Lung (tissue), 12 donors: ENCODE measurements around the gene PLA2G15. TPM values are rescaled to one million over a fixed set of nuclear protein-coding genes. Genes with fewer than 3 reads are reported as not detected.

Source experiments
- ATAC-seq: fragments of 200-7000 bp; cut with Tn5 transposase; one replicate; pipeline ENCODE4 v1.9.1; 2020; ENCODE audit warnings: moderate number of reproducible peaks; ENCODE audit not compliant: insufficient read depth, low FRiP score
- DNase-seq, 3 donors: peaks; one replicate each; pipeline ENCODE4 v3.0.0-alpha.2; 2013 to 2017
- H3K27ac ChIP-seq, 2 donors: one replicate each; pipeline ENCODE4 v1.5.1; 2013; ENCODE audit warnings: mild to moderate bottlenecking in 2 of 2, moderate library complexity in 2 of 2, control low read depth in 1 of 2, inconsistent platforms in 1 of 2, low read depth in 1 of 2, low read length in 1 of 2
- H3K27me3 ChIP-seq, 3 donors: one replicate each; pipeline ENCODE4 v1.5.1; 2013; ENCODE audit warnings: low read length in 2 of 3; ENCODE audit not compliant: control insufficient read depth in 3 of 3, insufficient read depth in 3 of 3
- H3K36me3 ChIP-seq, 4 donors: one replicate each; pipeline ENCODE4 v1.5.1; 2013; ENCODE audit warnings: low read length in 4 of 4, mild to moderate bottlenecking in 1 of 4, moderate library complexity in 1 of 4; ENCODE audit not compliant: control insufficient read depth in 4 of 4, insufficient read depth in 4 of 4
- H3K4me1 ChIP-seq, 5 donors: one replicate each; pipeline ENCODE4 v1.5.1; 2013; ENCODE audit warnings: low read length in 5 of 5, mild to moderate bottlenecking in 2 of 5, moderate library complexity in 1 of 5; ENCODE audit not compliant: control insufficient read depth in 5 of 5, insufficient read depth in 5 of 5
- H3K4me3 ChIP-seq: one replicate; pipeline ENCODE4 v1.5.1; 2013; ENCODE audit warnings: mild to moderate bottlenecking, control low read depth, moderate library complexity
- H3K9ac ChIP-seq, 2 donors: one replicate each; pipeline ENCODE4 v1.5.1; 2013; ENCODE audit warnings: low read length in 2 of 2, control low read depth in 1 of 2; ENCODE audit not compliant: insufficient read depth in 1 of 2
- H3K9me3 ChIP-seq, 4 donors: one replicate each; pipeline ENCODE4 v1.5.1; 2013; ENCODE audit warnings: low read length in 3 of 4, mild to moderate bottlenecking in 1 of 4, moderate library complexity in 1 of 4; ENCODE audit not compliant: control insufficient read depth in 4 of 4, insufficient read depth in 3 of 4
- WGBS, 2 donors: extraction: QIAGEN DNeasy Blood & Tissue Kit; methylation state at CpG; one replicate each; pipeline ENCODE4 v1.1.7; 2013; 5-methylcytosine and 5-hydroxymethylcytosine counted together
- polyA plus RNA-seq, 2 donors: library from polyadenylated mRNA; stranded (reverse); fragments of 200-250 nt; gene quantifications; one replicate each; pipeline ENCODE4 v1.2.1, GENCODE V29; 2013
- total RNA-seq, 2 donors: library from RNA; depleted of rRNA in 1 of 2; stranded (reverse); fragments of >200 nt in 1 of 2; gene quantifications; one replicate each; pipeline ENCODE4 v1.2.1, GENCODE V29; 2014 to 2021
- TF ChIP-seq, protein P1 (sequence below): IDR thresholded peaks from 2 replicates; pipeline ENCODE4 v1.5.1; 2012; ENCODE audit warnings: mild to moderate bottlenecking; ENCODE audit errors: control extremely low read depth, extremely low read depth
- donor health status: control.
- donor health status: control.
- donor health status: Bipolar disorder and iron deficiency.
- donor health status: healthy.
- donor health status: DM: yes; HTN: yes; CAD: no.

Gene PLA2G15
- total and polyA plus RNA-seq, 4 donors = 11.0 to 42.4 (median 19.6) TPM

DNA sequence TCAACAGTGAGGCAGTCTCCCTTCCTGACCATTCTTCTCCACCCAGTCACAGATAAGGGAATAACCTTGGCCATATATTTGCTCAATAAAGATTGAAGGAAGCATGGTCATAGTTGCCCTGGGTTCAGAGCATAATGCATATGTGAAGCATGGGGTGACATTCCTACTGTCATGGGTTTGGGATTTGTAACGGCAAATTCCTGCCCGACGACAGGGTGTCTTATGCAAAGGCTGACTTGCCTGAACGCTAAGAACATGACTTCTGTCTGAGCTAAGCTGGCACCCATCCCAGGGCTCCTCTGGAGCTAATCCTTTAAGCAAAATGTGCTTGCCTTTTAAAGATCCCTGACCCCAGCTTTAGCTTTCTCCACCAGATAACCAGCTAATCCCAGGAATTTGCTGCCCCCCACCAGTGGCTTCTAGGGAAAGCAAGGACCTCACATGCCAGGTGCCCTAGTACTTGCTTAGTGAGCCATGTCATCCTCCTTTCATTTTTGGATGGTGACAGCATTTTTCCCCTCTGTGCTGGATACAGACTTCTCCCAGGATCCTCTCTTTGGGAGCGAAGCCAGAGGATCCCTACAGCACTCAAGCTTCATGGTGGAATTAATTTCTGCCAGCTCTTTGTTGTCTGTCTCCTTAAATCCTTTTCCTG is 53.9 kb downstream of the PLA2G15 start:
- Histone ChIP-seq H3K9ac (no peak overlapping the region), H3K27me3 (no peaks in the 10 kb centered on the region), H3K4me3 (no peak overlapping the region), H3K9me3 (no peaks in the 10 kb centered on the region), H3K27ac (peak overlapping the region; percentile 41 to 86), H3K36me3 (peaks cover 25 to 53% (median 40%) of the 10 kb centered on the region in 4 donors), H3K4me1 (peaks cover 0 to 8% (median 0%) of the 10 kb centered on the region in 5 donors)
- peak in 2 of 3 donors; percentile 40 to 56 for DNase-seq
- 65 to 75% methylated on average over 5 of the region's 5 CpGs for WGBS, 2 donors
- TF ChIP-seq, protein P1, sequence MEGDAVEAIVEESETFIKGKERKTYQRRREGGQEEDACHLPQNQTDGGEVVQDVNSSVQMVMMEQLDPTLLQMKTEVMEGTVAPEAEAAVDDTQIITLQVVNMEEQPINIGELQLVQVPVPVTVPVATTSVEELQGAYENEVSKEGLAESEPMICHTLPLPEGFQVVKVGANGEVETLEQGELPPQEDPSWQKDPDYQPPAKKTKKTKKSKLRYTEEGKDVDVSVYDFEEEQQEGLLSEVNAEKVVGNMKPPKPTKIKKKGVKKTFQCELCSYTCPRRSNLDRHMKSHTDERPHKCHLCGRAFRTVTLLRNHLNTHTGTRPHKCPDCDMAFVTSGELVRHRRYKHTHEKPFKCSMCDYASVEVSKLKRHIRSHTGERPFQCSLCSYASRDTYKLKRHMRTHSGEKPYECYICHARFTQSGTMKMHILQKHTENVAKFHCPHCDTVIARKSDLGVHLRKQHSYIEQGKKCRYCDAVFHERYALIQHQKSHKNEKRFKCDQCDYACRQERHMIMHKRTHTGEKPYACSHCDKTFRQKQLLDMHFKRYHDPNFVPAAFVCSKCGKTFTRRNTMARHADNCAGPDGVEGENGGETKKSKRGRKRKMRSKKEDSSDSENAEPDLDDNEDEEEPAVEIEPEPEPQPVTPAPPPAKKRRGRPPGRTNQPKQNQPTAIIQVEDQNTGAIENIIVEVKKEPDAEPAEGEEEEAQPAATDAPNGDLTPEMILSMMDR = no peak
- ATAC-seq = no peak

GRCh38 chr16:68299571-68300453 is 54.6 kb downstream of the PLA2G15 start:
- ATAC-seq = no peak
- Histone ChIP-seq H3K4me1 (peaks cover 0 to 8% (median 0%) of the 10 kb centered on the region in 5 donors), H3K27me3 (no peaks in the 10 kb centered on the region), H3K4me3 (no peak overlapping the region), H3K9ac (no peak overlapping the region), H3K9me3 (no peaks in the 10 kb centered on the region), H3K27ac (peak overlapping the region in 1 of 2 donors; percentile 86), H3K36me3 (peaks cover 25 to 51% (median 42%) of the 10 kb centered on the region in 4 donors)
- DNase-seq = no peak
- 84 to 85% methylated on average over 11 of the region's 11 CpGs for whole genome bisulfite sequencing, 2 donors
- TF ChIP-seq, protein P1 = no peak

DNA sequence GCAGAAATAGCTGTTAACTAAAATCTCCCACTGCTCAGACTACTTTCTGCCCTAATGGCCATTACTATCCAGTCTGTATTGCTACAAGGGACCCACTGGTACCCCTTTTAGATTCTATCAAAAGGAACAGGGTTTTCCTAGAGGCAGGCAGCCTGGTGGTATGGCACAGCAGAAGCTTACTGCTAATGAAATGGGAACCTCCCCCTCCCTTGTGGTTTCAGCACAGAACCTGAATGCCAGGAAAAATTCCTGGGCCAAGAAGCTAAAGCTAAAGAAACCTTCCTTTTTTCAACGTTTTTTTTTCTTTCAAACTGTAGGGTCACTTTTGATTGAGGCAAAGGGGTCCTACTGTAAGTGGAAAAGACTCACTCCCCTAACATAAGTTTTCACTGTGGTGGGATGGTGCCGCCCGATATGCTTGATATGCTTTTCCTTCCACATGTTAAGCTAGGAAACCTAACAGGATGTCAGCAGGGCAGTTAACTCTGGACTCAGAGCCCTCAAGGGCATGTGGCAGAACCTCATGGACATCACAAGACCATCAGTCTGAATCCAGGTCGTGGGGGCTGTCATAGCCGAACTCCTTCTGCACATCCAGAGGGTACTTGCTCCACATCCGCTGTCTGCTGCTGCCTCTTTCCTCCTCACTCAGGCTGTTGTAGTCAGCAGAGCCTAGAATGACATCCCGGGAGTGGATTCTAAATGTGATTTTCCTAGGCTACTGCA is 55.7 kb downstream of the PLA2G15 start:
- H3K4me3 ChIP-seq = no peak overlapping the region
- WGBS, 2 donors = 65 to 79% methylated on average over 7 of the region's 7 CpGs
- no peak overlapping the region for H3K27ac ChIP-seq
- ATAC-seq (no peak), DNase-seq (no peak)
- no peak overlapping the region for H3K9ac ChIP-seq
- peaks cover 24 to 57% (median 47%) of the 10 kb centered on the region in 4 donors for H3K36me3 ChIP-seq
- H3K27me3 ChIP-seq = no peaks in the 10 kb centered on the region
- peaks cover 0 to 7% (median 0%) of the 10 kb centered on the region in 5 donors for H3K4me1 ChIP-seq
- TF ChIP-seq, protein P1 = no peak
- no peaks in the 10 kb centered on the region for H3K9me3 ChIP-seq
